ENCODE results near the gene FRMD5.

Gene FRMD5

DNA sequence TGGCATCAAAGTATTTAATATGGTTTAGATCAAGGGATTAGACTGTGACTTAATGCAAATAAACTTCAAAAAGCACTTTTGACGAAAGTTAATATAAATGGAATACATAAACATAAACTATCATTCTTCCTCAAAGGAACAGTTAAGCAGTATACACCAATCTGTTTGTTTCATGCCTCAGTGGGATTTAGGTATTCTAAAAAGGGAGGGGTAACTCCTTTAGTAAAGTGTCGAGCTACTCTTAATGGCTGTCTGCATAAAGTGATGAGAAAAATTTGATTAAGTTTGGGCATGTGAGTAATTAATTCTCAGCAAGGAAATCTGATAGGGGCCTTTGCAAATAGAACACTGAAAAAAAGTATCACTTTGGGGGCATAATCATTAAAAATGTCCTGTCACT is 176.9 kb downstream of the FRMD5 start:
- Histone ChIP-seq H3K4me2 (ENCODE audit: low read length) (no peak overlapping the region), H3K36me3 (ENCODE audit: control insufficient read depth, low read length) (no peaks in the 10 kb centered on the region), H3K4me3 (ENCODE audit: low read length) (no peak overlapping the region), H3K79me2 (ENCODE audit: control insufficient read depth, low read length) (no peaks in the 10 kb centered on the region), H3K9me3 (ENCODE audit: control insufficient read depth, insufficient read depth, low read length) (no peaks in the 10 kb centered on the region), H3K27ac (ENCODE audit: low read depth, low read length) (no peak overlapping the region), H4K20me1 (ENCODE audit: control insufficient read depth, insufficient read depth, low read depth, low read length) (no peaks in the 10 kb centered on the region), H3K27me3 (ENCODE audit: control insufficient read depth, low read length) (peaks cover 2% of the 10 kb centered on the region; the same call in 1 of the 2 replicates), H3K4me1 (ENCODE audit: control insufficient read depth, low read length) (peaks cover 6% of the 10 kb centered on the region), H3F3A (ENCODE audit: control insufficient read depth, insufficient read depth) (no peaks in the 10 kb centered on the region), H3K9me2 (replicated peaks; ENCODE audit: control insufficient read depth, low read length) (no peaks in the 10 kb centered on the region)
- TF ChIP-seq, protein P1, sequence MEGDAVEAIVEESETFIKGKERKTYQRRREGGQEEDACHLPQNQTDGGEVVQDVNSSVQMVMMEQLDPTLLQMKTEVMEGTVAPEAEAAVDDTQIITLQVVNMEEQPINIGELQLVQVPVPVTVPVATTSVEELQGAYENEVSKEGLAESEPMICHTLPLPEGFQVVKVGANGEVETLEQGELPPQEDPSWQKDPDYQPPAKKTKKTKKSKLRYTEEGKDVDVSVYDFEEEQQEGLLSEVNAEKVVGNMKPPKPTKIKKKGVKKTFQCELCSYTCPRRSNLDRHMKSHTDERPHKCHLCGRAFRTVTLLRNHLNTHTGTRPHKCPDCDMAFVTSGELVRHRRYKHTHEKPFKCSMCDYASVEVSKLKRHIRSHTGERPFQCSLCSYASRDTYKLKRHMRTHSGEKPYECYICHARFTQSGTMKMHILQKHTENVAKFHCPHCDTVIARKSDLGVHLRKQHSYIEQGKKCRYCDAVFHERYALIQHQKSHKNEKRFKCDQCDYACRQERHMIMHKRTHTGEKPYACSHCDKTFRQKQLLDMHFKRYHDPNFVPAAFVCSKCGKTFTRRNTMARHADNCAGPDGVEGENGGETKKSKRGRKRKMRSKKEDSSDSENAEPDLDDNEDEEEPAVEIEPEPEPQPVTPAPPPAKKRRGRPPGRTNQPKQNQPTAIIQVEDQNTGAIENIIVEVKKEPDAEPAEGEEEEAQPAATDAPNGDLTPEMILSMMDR (IDR thresholded peaks at IDR 0.05; ENCODE audit: low read depth, low read length, poor library complexity, severe bottlenecking): no peak

DNA sequence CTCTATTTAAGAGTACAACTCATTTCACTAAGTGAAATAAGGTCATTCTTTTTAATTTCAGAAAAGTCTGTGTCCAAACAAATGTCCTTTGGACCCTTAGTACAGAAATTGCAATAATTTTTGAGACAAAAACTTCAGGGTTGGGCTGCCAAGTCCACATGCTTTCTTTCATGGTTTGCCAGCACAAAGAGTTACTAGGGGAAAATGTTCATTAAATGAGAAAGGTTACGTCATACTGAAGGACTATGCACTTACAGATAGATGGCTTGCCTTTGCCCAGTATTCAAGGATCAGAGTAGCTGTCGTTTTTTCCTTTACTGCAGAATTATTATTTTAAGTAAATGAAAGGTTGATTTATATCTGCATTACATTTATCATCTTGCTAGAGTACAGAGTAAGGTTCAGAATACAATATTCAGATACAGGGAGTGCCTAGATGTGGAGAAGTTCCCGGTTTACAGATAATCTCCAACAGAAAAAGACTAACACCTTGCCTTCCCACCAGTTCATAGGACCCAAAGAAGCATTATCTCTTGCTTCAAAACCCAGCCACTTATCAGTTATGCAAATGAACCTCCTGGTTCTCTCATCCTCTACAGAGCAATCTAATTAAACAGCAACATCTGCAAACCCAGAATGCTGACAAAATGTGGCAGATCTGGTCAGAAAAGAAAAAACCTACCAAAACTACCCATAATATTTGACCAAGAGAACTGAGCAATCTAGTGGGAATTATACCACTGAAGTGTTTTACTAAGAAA is 179.3 kb downstream of the FRMD5 start:
- peaks cover 6% of the 10 kb centered on the region; the same call in 1 of the 2 replicates for H3K27me3 ChIP-seq (ENCODE audit: control insufficient read depth, low read length)
- no peaks in the 10 kb centered on the region for H4K20me1 ChIP-seq (ENCODE audit: control insufficient read depth, insufficient read depth, low read depth, low read length)
- no peaks in the 10 kb centered on the region for H3F3A ChIP-seq (ENCODE audit: control insufficient read depth, insufficient read depth)
- H3K79me2 ChIP-seq (ENCODE audit: control insufficient read depth, low read length): no peaks in the 10 kb centered on the region
- no peak for TF ChIP-seq EZH2phosphoT487 (IDR thresholded peaks at IDR 0.05; ENCODE audit: borderline replicate concordance, low read length)
- TF ChIP-seq, protein P1 (IDR thresholded peaks at IDR 0.05; ENCODE audit: low read depth, low read length, poor library complexity, severe bottlenecking): no peak
- H3K9me3 ChIP-seq (ENCODE audit: control insufficient read depth, insufficient read depth, low read length): no peaks in the 10 kb centered on the region
- H3K9me2 ChIP-seq (replicated peaks; ENCODE audit: control insufficient read depth, low read length): no peaks in the 10 kb centered on the region
- H3K4me3 ChIP-seq (ENCODE audit: low read length): no peak overlapping the region
- no peak overlapping the region for H3K4me2 ChIP-seq (ENCODE audit: low read length)
- H3K27ac ChIP-seq (ENCODE audit: low read depth, low read length): no peak overlapping the region
- no peaks in the 10 kb centered on the region for H3K36me3 ChIP-seq (ENCODE audit: control insufficient read depth, low read length)
- H3K4me1 ChIP-seq (ENCODE audit: control insufficient read depth, low read length): no peaks in the 10 kb centered on the region

DNA sequence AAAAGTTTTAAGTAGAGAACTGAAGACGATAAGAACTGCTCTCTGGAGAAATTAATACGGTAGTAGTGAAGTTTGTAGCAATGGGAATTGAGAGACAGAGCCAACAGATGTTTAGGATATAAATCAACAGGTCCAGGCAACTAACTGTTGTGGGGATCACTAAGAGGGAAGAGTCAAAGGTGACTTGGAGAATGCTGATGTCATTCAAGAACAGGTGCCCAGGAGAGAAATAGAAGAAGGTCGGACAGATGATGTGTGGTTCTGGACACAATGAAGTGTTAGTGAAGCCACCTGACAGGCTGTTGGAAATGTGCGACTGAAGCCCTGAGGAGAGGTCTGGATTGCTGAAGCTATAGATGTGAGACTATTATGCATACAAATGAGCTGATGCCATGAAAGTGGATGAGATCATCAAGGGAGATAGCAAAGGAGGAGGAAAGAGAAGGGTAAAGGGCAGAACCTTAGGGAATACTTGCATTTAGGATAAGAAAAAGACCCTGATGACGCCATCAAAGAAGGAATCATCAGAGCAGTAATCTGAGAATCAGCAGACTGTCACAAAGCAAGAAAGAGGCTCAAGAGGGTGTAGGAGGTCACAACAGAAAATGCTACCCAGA is 183.7 kb downstream of the FRMD5 start:
- Histone ChIP-seq H3K4me3 (ENCODE audit: low read length) (no peak overlapping the region), H3K27ac (ENCODE audit: low read depth, low read length) (no peak overlapping the region), H3K27me3 (ENCODE audit: control insufficient read depth, low read length) (peaks cover 9% of the 10 kb centered on the region), H3K4me1 (ENCODE audit: control insufficient read depth, low read length) (no peaks in the 10 kb centered on the region), H3K36me3 (ENCODE audit: control insufficient read depth, low read length) (no peaks in the 10 kb centered on the region), H3K9me3 (ENCODE audit: control insufficient read depth, insufficient read depth, low read length) (no peaks in the 10 kb centered on the region), H3K4me2 (ENCODE audit: low read length) (no peak overlapping the region), H3F3A (ENCODE audit: control insufficient read depth, insufficient read depth) (no peaks in the 10 kb centered on the region), H3K79me2 (ENCODE audit: control insufficient read depth, low read length) (no peaks in the 10 kb centered on the region), H4K20me1 (ENCODE audit: control insufficient read depth, insufficient read depth, low read depth, low read length) (no peaks in the 10 kb centered on the region), H3K9me2 (replicated peaks; ENCODE audit: control insufficient read depth, low read length) (no peaks in the 10 kb centered on the region)
- no peak for TF ChIP-seq EZH2phosphoT487 (IDR thresholded peaks at IDR 0.05; ENCODE audit: borderline replicate concordance, low read length)
- TF ChIP-seq, protein P1 (IDR thresholded peaks at IDR 0.05; ENCODE audit: low read depth, low read length, poor library complexity, severe bottlenecking): no peak
